SHP77 treated with DMSO at 0.1 percent for 48 hours (cell line): ENCODE measurements around the gene GGTLC1.
"Not testable (repeated sequence)": the region's sequence is repeated elsewhere in the genome, so short reads cannot be mapped to it uniquely, and the experiment has no call there.

Experiments used
- DNase-seq: peaks from one replicate; lab custom pipeline; 2025; lab: John Stamatoyannopoulos, UW

GGTLC1 gene

GRCh38 chr20:23994001-23994633, 5.5 kb upstream of the GGTLC1 start:
- DNase-seq: not testable (repeated sequence)

GRCh38 chr20:23993440-23993839, 4.9 kb upstream of the GGTLC1 start:
- DNase-seq: not testable (repeated sequence)

GRCh38 chr20:23990296-23990695, 1.7 kb upstream of the GGTLC1 start:
- DNase-seq: not testable (repeated sequence)

GRCh38 chr20:23988966-23989365, 387 bp upstream of the GGTLC1 start:
- not testable (repeated sequence) for DNase-seq

GRCh38 chr20:23986716-23987115, 1.9 kb downstream of the GGTLC1 start:
- DNase-seq: not testable (repeated sequence)

GRCh38 chr20:23986310-23986709, 2.3 kb downstream of the GGTLC1 start:
- DNase-seq: not testable (repeated sequence)

GRCh38 chr20:23985790-23986225, 2.8 kb downstream of the GGTLC1 start:
- DNase-seq: not testable (repeated sequence)

GRCh38 chr20:23985066-23985789, 3.4 kb downstream of the GGTLC1 start:
- DNase-seq: not testable (repeated sequence)

- DNase-seq: not testable (repeated sequence)
Measured at GRCh38 chr20:23984476-23985023, 4.0 kb downstream of the GGTLC1 start.

- DNase-seq: not testable (repeated sequence)
Measured at GRCh38 chr20:23982112-23983018, 6.2 kb downstream of the GGTLC1 start.

- not testable (repeated sequence) for DNase-seq
Measured at GRCh38 chr20:23981526-23981925, 7.1 kb downstream of the GGTLC1 start.

GRCh38 chr20:23981014-23981413, 7.6 kb downstream of the GGTLC1 start:
- DNase-seq: not testable (repeated sequence)

GRCh38 chr20:23979899-23980811, 8.4 kb downstream of the GGTLC1 start:
- DNase-seq: not testable (repeated sequence)

GRCh38 chr20:23979380-23979779, 9.2 kb downstream of the GGTLC1 start:
- DNase-seq: not testable (repeated sequence)

- not testable (repeated sequence) for DNase-seq
Measured at GRCh38 chr20:23978457-23978856, 10.1 kb downstream of the GGTLC1 start.

- DNase-seq: no peak
Measured at GRCh38 chr20:23974966-23975365, 13.6 kb downstream of the GGTLC1 start.

- DNase-seq: no peak
Measured at GRCh38 chr20:23971310-23971709, 17.3 kb downstream of the GGTLC1 start.

GRCh38 chr20:23970049-23970448, 18.5 kb downstream of the GGTLC1 start:
- DNase-seq: no peak

GRCh38 chr20:23967616-23967979, 21.0 kb downstream of the GGTLC1 start:
- DNase-seq: no peak

- DNase-seq: no peak
Measured at GRCh38 chr20:23966927-23967615, 21.5 kb downstream of the GGTLC1 start.
